ENCODE data around the gene CNKSR2. TPM values are rescaled to one million over a fixed set of nuclear protein-coding genes. Genes with fewer than 3 reads are reported as not detected.

CNKSR2 gene
- total RNA-seq, 1 experiment from 2014 or later = 52.9 TPM

DNA sequence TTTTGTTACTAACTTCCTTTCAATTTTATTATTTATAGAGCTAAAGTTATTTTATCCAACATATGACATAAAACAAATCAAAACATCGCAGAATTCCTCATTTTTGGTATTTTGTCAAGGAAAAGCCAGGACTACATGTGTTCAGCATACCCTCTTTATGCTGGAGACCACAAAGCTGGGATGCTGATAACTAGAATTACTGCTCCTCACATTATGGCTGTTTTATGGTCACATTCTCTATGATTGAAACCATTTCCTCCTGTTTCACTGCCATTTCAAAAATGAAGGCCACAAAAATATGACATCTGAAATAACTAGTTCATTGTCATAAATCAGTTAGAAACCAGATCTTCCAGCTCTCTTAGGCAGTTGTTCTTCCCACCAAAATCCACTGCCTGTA, 242.2 kb downstream of the CNKSR2 start:
- H3K14ac ChIP-seq (ENCODE audit: insufficient read depth, low read length) = no peak overlapping the region
- H3K4me1 ChIP-seq (ENCODE audit: insufficient read depth, low read length) = no peaks in the 10 kb centered on the region
- no peak overlapping the region for H3K23ac ChIP-seq (ENCODE audit: insufficient read length, low read depth, low read length)
- H3K18ac ChIP-seq (ENCODE audit: insufficient read length, low read depth, low read length) = no peak overlapping the region
- H3K4me2 ChIP-seq (ENCODE audit: insufficient read depth, insufficient read length, low read length) = no peak overlapping the region
- no peak overlapping the region for H3K27ac Mint-ChIP-seq
- H4K20me1 ChIP-seq (ENCODE audit: control insufficient read depth, insufficient read depth, insufficient read length) = no peaks in the 10 kb centered on the region
- no peak overlapping the region for H4K8ac ChIP-seq (replicated peaks; ENCODE audit: insufficient read length, low read depth, low read length)
- H2AK5ac ChIP-seq (ENCODE audit: insufficient read length, low read length) = no peak overlapping the region
- DNase-seq = no peak
- no peak overlapping the region for H2BK120ac ChIP-seq (ENCODE audit: low read depth, low read length, poor library complexity, severe bottlenecking)
- H3K27ac ChIP-seq (ENCODE audit: insufficient read length, low read depth, low read length) = no peak overlapping the region
- H4K91ac ChIP-seq (ENCODE audit: insufficient read length, low read depth, low read length) = no peak overlapping the region
- TF ChIP-seq, protein P1, sequence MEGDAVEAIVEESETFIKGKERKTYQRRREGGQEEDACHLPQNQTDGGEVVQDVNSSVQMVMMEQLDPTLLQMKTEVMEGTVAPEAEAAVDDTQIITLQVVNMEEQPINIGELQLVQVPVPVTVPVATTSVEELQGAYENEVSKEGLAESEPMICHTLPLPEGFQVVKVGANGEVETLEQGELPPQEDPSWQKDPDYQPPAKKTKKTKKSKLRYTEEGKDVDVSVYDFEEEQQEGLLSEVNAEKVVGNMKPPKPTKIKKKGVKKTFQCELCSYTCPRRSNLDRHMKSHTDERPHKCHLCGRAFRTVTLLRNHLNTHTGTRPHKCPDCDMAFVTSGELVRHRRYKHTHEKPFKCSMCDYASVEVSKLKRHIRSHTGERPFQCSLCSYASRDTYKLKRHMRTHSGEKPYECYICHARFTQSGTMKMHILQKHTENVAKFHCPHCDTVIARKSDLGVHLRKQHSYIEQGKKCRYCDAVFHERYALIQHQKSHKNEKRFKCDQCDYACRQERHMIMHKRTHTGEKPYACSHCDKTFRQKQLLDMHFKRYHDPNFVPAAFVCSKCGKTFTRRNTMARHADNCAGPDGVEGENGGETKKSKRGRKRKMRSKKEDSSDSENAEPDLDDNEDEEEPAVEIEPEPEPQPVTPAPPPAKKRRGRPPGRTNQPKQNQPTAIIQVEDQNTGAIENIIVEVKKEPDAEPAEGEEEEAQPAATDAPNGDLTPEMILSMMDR (conservative IDR thresholded peaks at IDR 0.05) = no peak
- H3K4me1 Mint-ChIP-seq = peaks cover 7 to 8% of the 10 kb centered on the region in 2 experiments
- H2BK12ac ChIP-seq (ENCODE audit: insufficient read length, low read depth, low read length) = no peak overlapping the region
- H2AFZ ChIP-seq (ENCODE audit: low read length) = no peak overlapping the region
- H3K79me1 ChIP-seq (ENCODE audit: insufficient read depth, low read depth, low read length, poor library complexity, severe bottlenecking) = no peaks in the 10 kb centered on the region
- H3K27me3 Mint-ChIP-seq (ENCODE audit: low read depth) = no peaks in the 10 kb centered on the region
- H3K23me2 ChIP-seq (ENCODE audit: insufficient read length, low read depth, low read length, poor library complexity, severe bottlenecking) = no peaks in the 10 kb centered on the region
- H3K9me3 Mint-ChIP-seq = no peaks in the 10 kb centered on the region
- no peak overlapping the region for H3K4me3 Mint-ChIP-seq
- no peak overlapping the region for H3K9ac ChIP-seq (ENCODE audit: extremely low read depth, insufficient read length, low read length)
- no peaks in the 10 kb centered on the region for H3K27me3 ChIP-seq (ENCODE audit: insufficient read depth, low read length)
- H3K79me2 ChIP-seq (ENCODE audit: insufficient read depth, low read length) = no peaks in the 10 kb centered on the region
- no peak overlapping the region for H3K56ac ChIP-seq (ENCODE audit: insufficient read length, low read depth, low read length)
- no peak overlapping the region for H3T11ph ChIP-seq (ENCODE audit: low read length)
- no peak overlapping the region for H2BK15ac ChIP-seq (ENCODE audit: low read depth, low read length)
- no peak overlapping the region for H4K5ac ChIP-seq (ENCODE audit: insufficient read length, low read depth, low read length)
- H2BK5ac ChIP-seq (ENCODE audit: insufficient read length, low read length) = no peak overlapping the region
- H3K4ac ChIP-seq (ENCODE audit: low read depth, low read length) = no peak overlapping the region
- peaks cover 0 to 5% (median 3%) of the 10 kb centered on the region in 3 experiments; a peak in 2 of 7 replicates for H3K36me3 Mint-ChIP-seq (ENCODE audit: insufficient read depth in 1 of 3, low read depth in 3 of 3)
- WGBS (ENCODE audit: extremely low coverage, insufficient read length, low lambda C conversion rate) = no CpG with 5 or more reads among the region's 1 CpG
- H2BK20ac ChIP-seq (ENCODE audit: low read depth, low read length, poor library complexity, severe bottlenecking) = no peak overlapping the region
- peaks cover 15% of the 10 kb centered on the region for H3K9me3 ChIP-seq (ENCODE audit: control insufficient read depth, low read depth, low read length)
